HCT116 (cell line): ENCODE measurements around the gene CRYBG3. TPM values are rescaled to one million over a fixed set of nuclear protein-coding genes. Genes with fewer than 3 reads are reported as not detected.

ENCODE experiments used
- ATAC-seq: fragments of 200-7000 bp; cut with Tn5 transposase; 2 replicates; pipeline ENCODE4 v1.9.1; 2020; ENCODE audit warnings: mild to moderate bottlenecking, moderate library complexity
- BruUV-seq: library from RNA; stranded (reverse); fragments of 400-500 nt; replicated peaks from 2 replicates; lab custom pipeline; 2021; lab: Mats Ljungman, UMichigan
- CTCF ChIA-PET: fragments of 300-600 bp; sonication (Branson Sonifier 250); formaldehyde crosslinking; loops from one replicate; lab custom pipeline; 2021; ENCODE audit warnings: antibody characterized with exemption; lab: Charles Lee
- POLR2A ChIA-PET: fragments of 300-600, 350-600 bp; sonication (Branson Sonifier 250); formaldehyde crosslinking; loops from one replicate; lab custom pipeline; 2021; ENCODE audit warnings: antibody characterized with exemption; lab: Charles Lee
- RAD21 ChIA-PET, 2 experiments: fragments of 300-600 bp; sonication (Branson Sonifier 250); formaldehyde crosslinking; loops; one replicate each; lab custom pipeline; 2023; ENCODE audit warnings: low total read pairs in 2 of 2; ENCODE audit not compliant: uncharacterized antibody in 2 of 2, unreplicated experiment in 2 of 2, low non-redundant PET in 1 of 2; lab: Charles Lee
- DNase-seq: peaks from one replicate; pipeline ENCODE4 v3.0.0-alpha.2; 2010; ENCODE audit warnings: low read depth, low spot score
- H2AFZ ChIP-seq: fragments of 200-600 bp; shearing (Covaris generic), sonication (generic); 2 replicates; pipeline ENCODE4 v1.6.1; 2017; ENCODE audit warnings: low read depth, mixed run types, mixed read lengths, antibody characterized with exemption, low read length; ENCODE audit not compliant: poor library complexity, severe bottlenecking
- H3K27ac ChIP-seq: 2 replicates; pipeline ENCODE4 v1.5.1; 2012; ENCODE audit warnings: low read depth, low read length
- H3K27me3 ChIP-seq: fragments of 200-600 bp; sonication (generic); 2 replicates; pipeline ENCODE4 v1.6.1; 2016; ENCODE audit warnings: mixed run types, low read length, mixed read lengths; ENCODE audit not compliant: insufficient read depth
- H3K36me3 ChIP-seq, 2 experiments: fragments of 200-500 bp in 1 of 2; fragments of 200-600 bp in 1 of 2; sonication (Bioruptor generic) in 1 of 2; sonication (generic) in 1 of 2; 2 replicates each; pipeline versions ENCODE4 v1.5.1 to v1.6.1; 2014 to 2016; ENCODE audit warnings: low read length in 2 of 2, inconsistent platforms in 1 of 2, mixed read lengths in 1 of 2, mixed run types in 1 of 2; ENCODE audit not compliant: insufficient read depth in 2 of 2, control insufficient read depth in 1 of 2
- H3K4me1 ChIP-seq, 2 experiments: fragments of 200-600 bp in 1 of 2; sonication (generic) in 1 of 2; 2 replicates each; pipeline versions ENCODE4 v1.5.1 to v1.6.1; 2012 to 2017; ENCODE audit warnings: low read length in 2 of 2, inconsistent platforms in 1 of 2, mild to moderate bottlenecking in 1 of 2, mixed read lengths in 1 of 2, mixed run types in 1 of 2, moderate library complexity in 1 of 2; ENCODE audit not compliant: insufficient read depth in 2 of 2, control insufficient read depth in 1 of 2
- H3K4me2 ChIP-seq: fragments of 200-600 bp; sonication (generic); 2 replicates; pipeline ENCODE4 v1.6.1; 2017; ENCODE audit warnings: mixed run types, low read length, mixed read lengths
- H3K4me3 ChIP-seq, 2 experiments: fragments of 200-600 bp in 1 of 2; sonication (generic) in 1 of 2; replicated peaks in 1 of 2; 2 replicates each; pipeline ENCODE4 v1.5.1; 2011 to 2016; ENCODE audit warnings: low read length in 2 of 2, control low read depth in 1 of 2, low read depth in 1 of 2, mild to moderate bottlenecking in 1 of 2, mixed read lengths in 1 of 2, mixed run types in 1 of 2
- H3K79me2 ChIP-seq: fragments of 200-600 bp; sonication (generic); 2 replicates; pipeline ENCODE4 v1.6.1; 2017; ENCODE audit warnings: mild to moderate bottlenecking, mixed run types, low read length, moderate library complexity, mixed read lengths; ENCODE audit not compliant: insufficient read depth
- H3K9ac ChIP-seq: fragments of 200-600 bp; sonication (generic); 2 replicates; pipeline ENCODE4 v1.6.1; 2016; ENCODE audit warnings: low read length, mixed read lengths
- H3K9me2 ChIP-seq: fragments of 200-600 bp; sonication (generic), shearing (Covaris generic); 2 replicates; pipeline ENCODE4 v1.6.1; 2017; ENCODE audit warnings: mixed run types, mild to moderate bottlenecking, moderate library complexity; ENCODE audit not compliant: insufficient read depth
- H3K9me3 ChIP-seq, 2 experiments: fragments of 200-500 bp in 1 of 2; fragments of 200-600 bp in 1 of 2; sonication (Bioruptor generic) in 1 of 2; sonication (generic) in 1 of 2; 2 replicates each; pipeline ENCODE4 v1.6.1; 2014 to 2017; ENCODE audit warnings: low read length in 2 of 2, mixed read lengths in 2 of 2, inconsistent platforms in 1 of 2, low read depth in 1 of 2, mild to moderate bottlenecking in 1 of 2, mixed run types in 1 of 2, moderate library complexity in 1 of 2; ENCODE audit not compliant: control insufficient read depth in 1 of 2, insufficient read depth in 1 of 2
- H4K20me1 ChIP-seq: fragments of 200-600 bp; sonication (generic), shearing (Covaris generic); 2 replicates; pipeline ENCODE4 v1.6.1; 2017; ENCODE audit warnings: mixed run types, mild to moderate bottlenecking, moderate library complexity; ENCODE audit not compliant: insufficient read depth
- CBX3 ChIP-seq: IDR thresholded peaks from 2 replicates; pipeline ENCODE4 v1.6.1; 2012; ENCODE audit warnings: low read depth
- ELF1 ChIP-seq: IDR thresholded peaks from 2 replicates; pipeline ENCODE4 v1.6.1; 2012; ENCODE audit warnings: low read depth, borderline replicate concordance
- EZH2phosphoT487 ChIP-seq: fragments of 200-600 bp; IDR thresholded peaks from 2 replicates; pipeline ENCODE4 v1.6.1; 2018; ENCODE audit warnings: antibody characterized with exemption, borderline replicate concordance
- ZNF274 ChIP-seq: fragments of 200-500 bp; sonication (Bioruptor generic); IDR thresholded peaks from 2 replicates; pipeline ENCODE4 v1.6.1; 2014; ENCODE audit warnings: mild to moderate bottlenecking, low read depth, low read length, inconsistent platforms
- intact Hi-C: fragments of 100-400 bp; cut with micrococcal nuclease; formaldehyde crosslinking; loops from 2 replicates; pipeline ENCODE4 v1.10.0; 2022
- total RNA-seq: library from RNA; stranded (reverse); gene quantifications from one replicate; pipeline ENCODE4 v1.2.1, GENCODE V29; 2021; ENCODE audit not compliant: unreplicated experiment
- TF ChIP-seq, protein P1 (sequence below), 3 experiments: fragments of 200-600 bp in 1 of 3; sonication (generic) in 1 of 3; IDR thresholded peaks in 2 of 3; conservative IDR thresholded peaks in 1 of 3; 2 replicates each; pipeline ENCODE4 v1.5.1; 2012 to 2017; ENCODE audit warnings: low read depth in 2 of 3, low read length in 2 of 3, antibody characterized with exemption in 1 of 3, borderline replicate concordance in 1 of 3, control low read depth in 1 of 3, mild to moderate bottlenecking in 1 of 3, mixed read lengths in 1 of 3, mixed run types in 1 of 3, moderate library complexity in 1 of 3; ENCODE audit not compliant: insufficient read depth in 1 of 3

CRYBG3 gene
- total RNA-seq, 1 experiment from 2014 or later: 7.5 TPM

DNA sequence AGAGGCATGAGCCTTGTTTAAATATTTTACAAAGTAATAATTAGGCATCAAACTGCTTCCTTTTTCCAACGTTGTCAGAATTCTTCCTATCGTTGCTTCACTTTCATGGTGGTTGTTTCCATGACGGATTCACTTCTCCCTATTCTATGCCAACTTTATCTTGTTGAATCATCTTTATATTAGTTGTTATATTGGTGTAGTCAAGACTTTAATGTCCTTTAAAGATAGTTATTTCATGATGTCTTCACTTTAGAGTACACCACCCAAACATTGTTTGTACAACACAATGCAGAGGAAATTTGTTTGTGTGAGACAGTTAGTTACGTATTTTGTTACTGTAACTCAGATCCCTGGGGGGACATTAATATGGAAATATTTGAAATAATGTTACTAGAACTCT, 61.9 kb downstream of the CRYBG3 start:
- Histone ChIP-seq H3K9me3 (no peaks in the 10 kb centered on the region), H3K4me1 (peaks cover 4 to 11% of the 10 kb centered on the region in 2 experiments; a peak in 3 of 4 replicates), H3K4me2 (no peak overlapping the region), H4K20me1 (no peaks in the 10 kb centered on the region), H3K36me3 (peaks cover 0 to 4% of the 10 kb centered on the region in 2 experiments; a peak in 2 of 4 replicates), H2AFZ (no peak overlapping the region), H3K27ac (no peak overlapping the region), H3K4me3 (no peak overlapping the region), H3K9me2 (no peaks in the 10 kb centered on the region), H3K27me3 (no peaks in the 10 kb centered on the region), H3K79me2 (no peaks in the 10 kb centered on the region), H3K9ac (no peak overlapping the region)
- intact Hi-C loops: no loop called here
- POLR2A ChIA-PET: no interaction called here
- RAD21 ChIA-PET: no interaction called here
- no TSS peak for BruUV-seq
- CTCF ChIA-PET: no interaction called here
- DNase-seq (no peak), ATAC-seq (no peak)
- TF ChIP-seq ZNF274 (no peak), ELF1 (no peak), EZH2phosphoT487 (no peak), CBX3 (no peak)
- TF ChIP-seq, all 23 proteins: peak for 0

DNA sequence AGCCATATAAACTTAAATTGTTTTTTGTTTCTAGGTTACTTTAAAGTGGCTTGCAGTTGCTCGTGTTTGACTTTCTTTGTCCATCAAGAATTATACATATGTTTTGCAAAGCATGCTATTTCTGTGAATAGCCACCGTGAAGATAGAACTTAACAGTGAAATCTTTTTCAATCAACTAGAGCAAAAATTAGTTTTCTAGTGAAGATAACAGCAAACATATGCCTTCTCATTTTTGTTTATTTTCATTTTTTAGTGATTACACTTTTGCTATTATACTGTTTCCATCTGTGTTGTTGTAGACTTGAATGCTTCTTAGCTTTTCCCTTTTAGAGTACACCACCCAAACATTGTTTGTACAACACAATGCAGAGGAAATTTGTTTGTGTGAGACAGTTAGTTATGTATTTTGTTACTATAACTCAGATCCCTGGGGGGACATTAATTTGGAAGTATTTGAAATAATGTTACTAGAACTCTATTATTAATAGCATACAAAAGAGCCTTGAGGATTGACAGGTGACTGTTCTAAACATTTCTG, 62.8 kb downstream of the CRYBG3 start:
- H3K4me1 ChIP-seq: peaks cover 4 to 11% of the 10 kb centered on the region in 2 experiments; a peak in 3 of 4 replicates
- no peak for DNase-seq
- ATAC-seq: no peak
- no peak overlapping the region for H2AFZ ChIP-seq
- no peaks in the 10 kb centered on the region for H3K9me2 ChIP-seq
- no peak overlapping the region for H3K4me2 ChIP-seq
- ChIA-PET POLR2A (no interaction called here), RAD21 (no interaction called here), CTCF (no interaction called here)
- H3K36me3 ChIP-seq: peaks cover 0 to 4% of the 10 kb centered on the region in 2 experiments; a peak in 2 of 4 replicates
- no peak overlapping the region for H3K4me3 ChIP-seq
- no peaks in the 10 kb centered on the region for H4K20me1 ChIP-seq
- intact Hi-C loops: no loop called here
- H3K27ac ChIP-seq: no peak overlapping the region
- TF ChIP-seq, protein P1, sequence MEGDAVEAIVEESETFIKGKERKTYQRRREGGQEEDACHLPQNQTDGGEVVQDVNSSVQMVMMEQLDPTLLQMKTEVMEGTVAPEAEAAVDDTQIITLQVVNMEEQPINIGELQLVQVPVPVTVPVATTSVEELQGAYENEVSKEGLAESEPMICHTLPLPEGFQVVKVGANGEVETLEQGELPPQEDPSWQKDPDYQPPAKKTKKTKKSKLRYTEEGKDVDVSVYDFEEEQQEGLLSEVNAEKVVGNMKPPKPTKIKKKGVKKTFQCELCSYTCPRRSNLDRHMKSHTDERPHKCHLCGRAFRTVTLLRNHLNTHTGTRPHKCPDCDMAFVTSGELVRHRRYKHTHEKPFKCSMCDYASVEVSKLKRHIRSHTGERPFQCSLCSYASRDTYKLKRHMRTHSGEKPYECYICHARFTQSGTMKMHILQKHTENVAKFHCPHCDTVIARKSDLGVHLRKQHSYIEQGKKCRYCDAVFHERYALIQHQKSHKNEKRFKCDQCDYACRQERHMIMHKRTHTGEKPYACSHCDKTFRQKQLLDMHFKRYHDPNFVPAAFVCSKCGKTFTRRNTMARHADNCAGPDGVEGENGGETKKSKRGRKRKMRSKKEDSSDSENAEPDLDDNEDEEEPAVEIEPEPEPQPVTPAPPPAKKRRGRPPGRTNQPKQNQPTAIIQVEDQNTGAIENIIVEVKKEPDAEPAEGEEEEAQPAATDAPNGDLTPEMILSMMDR (IDR thresholded peaks at IDR 0.05 in 2 of 3, conservative IDR thresholded peaks at IDR 0.05 in 1 of 3; ENCODE audit: borderline replicate concordance in 1 of 3, insufficient read depth in 1 of 3, low read depth in 2 of 3, low read length in 2 of 3): no peak
- no peaks in the 10 kb centered on the region for H3K79me2 ChIP-seq
- BruUV-seq: no TSS peak
- H3K9me3 ChIP-seq: no peaks in the 10 kb centered on the region
- no peaks in the 10 kb centered on the region for H3K27me3 ChIP-seq
- no peak overlapping the region for H3K9ac ChIP-seq
